Stimulated activated CD8-positive, alpha-beta memory T cell treated with anti-CD3 and anti-CD28 coated beads, Interleukin-4, amount 100 ng/mL, for 48 hours (primary cell): Measurements from ENCODE around the gene CYYR1.

ENCODE experiments used
- DNase-seq: peaks from one replicate; pipeline ENCODE4 v3.0.0-alpha.2; 2020

The CYYR1 gene

DNA sequence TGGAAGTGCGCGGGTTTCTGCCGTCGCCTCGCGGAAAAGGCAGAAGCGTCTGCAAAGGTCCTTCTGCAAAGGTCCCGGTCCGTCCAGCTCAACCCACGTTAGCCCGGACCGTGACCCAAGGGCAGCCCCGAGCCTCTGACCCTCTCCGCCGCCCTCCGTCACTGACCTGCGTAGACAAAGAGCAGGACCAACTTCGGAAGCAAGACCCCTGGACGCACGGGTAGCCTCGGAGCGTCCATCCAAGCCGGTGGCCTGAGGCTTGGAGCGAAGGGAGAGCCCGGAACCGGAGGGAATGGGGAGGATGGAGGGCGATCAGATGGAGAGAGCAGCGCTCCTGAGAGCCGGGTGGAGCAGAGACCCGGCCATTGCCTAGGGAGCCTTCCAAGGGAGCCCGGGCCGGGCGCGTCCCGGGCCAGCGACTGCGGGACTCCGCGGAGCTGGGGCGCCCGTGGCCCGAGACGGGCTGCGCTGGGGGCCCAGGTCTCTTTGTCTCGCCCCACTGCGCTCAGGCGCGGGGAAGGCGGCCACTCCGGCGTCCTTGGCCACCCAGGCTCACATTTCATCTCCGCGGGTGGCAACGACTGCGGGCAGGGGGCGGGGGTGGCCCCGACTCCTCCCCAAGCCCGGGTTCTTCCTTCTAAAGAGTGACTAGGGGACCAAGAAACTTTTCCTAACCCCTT is at the start of gene CYYR1:
TSS of gene CYYR1 (minus strand) at position 585 of the 680 bp plus-strand sequence. CDS start at position 239, 346 bp downstream.
- DNase-seq, result no peak

DNA sequence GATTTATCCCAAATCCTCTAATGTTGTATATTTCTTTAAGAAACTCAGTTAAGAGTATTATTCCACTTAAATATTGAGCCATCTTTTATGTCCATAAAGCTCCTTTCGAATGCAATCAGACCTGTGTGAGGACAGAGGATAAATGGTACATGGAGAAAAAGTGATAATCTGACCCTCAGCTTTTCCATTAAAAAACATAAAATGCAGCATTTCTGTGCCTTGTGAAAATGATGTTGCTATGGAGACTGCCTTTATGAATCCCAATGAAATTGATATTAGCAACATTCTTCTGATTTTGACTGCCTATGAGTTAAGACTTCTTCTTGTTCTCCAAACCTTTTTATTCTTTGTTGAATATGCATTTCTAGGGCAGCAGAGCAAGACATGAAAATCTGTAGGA is 44.1 kb upstream of the CYYR1 start:
- DNase-seq, result no peak

DNA sequence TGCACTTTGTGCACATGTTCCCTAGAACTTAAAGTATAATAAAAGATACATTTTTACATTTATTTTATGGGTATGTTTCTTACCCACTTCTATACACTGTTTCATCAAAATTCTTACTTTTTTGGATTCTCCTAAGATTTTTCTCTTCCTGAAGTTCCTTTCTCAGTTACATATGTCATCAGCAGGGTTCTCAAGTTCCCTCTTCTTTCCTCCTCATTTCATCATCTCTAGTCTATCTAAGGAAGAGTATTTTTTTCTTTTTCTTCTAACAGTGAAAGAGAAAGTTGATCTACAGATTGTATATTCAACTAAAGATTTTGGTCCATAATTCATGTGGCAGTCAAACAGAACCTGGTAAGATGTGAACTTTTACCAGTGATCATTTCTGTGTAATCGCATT is 41.2 kb upstream of the CYYR1 start:
- no peak for DNase-seq

- DNase-seq, result no peak
Measured at GRCh38 chr21:26599261-26599660, 26.2 kb upstream of the CYYR1 start.

GRCh38 chr21:26597981-26598380 is 24.9 kb upstream of the CYYR1 start:
- no peak for DNase-seq

DNA sequence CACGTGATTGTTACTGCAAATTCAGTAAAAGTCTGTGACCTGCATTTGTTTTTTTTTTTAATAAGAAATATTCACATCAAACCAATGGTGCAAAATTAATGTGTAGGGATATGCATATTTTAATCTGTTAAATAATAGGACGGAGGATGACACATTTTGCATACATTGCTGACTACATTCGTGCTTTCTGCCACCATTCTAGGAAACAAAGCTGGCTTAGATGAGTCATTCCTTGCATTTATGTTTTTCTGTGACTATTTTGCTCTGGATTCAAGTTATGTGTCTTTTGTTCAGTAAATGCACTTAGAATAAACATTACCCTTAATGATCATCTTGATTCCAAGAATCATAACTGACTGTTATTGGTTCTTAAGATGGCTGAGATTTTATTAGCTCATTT is 23.9 kb upstream of the CYYR1 start:
- DNase-seq, result no peak

- DNase-seq, result no peak
Measured at GRCh38 chr21:26595971-26596370, 22.9 kb upstream of the CYYR1 start.

DNA sequence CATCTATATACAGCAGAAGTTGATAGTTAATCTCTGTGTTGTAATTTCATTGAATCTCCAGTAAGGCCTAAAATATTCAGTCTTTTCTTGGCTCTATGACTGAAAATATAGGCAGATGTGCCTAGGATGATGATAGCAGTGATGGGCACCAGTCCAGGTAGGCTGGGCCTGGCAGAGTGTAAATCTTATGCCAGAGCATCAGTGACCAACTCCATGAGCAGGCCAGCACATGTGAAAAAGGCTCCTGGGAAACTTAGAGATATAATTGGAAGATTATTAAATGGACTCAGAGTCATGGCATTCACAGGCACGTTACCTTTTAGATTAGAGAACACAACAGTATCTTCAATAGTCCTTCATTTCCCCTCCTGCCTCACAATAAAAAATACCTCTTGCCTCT is 20.7 kb upstream of the CYYR1 start:
- DNase-seq, result no peak

DNA sequence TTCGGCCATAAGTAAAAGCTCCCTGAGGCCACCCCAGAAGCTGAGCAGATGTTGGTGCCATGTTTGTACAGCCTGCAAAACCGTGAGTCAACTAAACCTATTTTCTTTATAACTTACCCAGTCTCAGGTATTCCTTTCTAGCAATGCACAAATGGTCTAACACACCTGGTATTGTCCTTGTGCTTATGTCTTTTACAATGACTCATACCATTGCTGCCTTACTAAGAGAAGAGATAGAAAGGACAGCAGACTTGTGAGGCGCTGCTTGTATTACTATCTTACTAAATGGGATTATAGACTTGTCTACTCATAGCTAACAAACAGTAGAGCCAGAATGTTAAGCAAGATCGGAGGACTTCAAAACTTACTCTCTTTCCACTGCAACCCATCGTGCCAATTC is 18.5 kb upstream of the CYYR1 start:
- no peak for DNase-seq

DNA sequence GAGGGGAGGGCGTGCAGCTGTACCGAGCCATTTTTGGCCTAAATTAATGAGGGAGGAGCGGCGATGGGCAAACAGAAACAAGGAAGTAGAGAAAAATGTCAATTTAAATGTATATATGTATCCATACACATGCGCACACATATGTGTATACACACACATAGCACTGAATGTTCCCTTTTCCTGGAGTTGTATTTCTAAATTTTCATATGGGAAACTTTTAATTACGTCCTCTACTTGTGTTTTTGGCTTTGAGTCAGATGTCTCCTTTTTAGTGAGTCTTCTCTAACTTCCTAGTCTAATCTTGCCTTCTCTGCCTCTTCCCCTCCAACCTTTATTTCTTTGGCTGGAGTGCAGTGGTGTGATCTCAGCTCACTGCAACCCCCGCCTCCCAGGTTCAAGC is 15.4 kb upstream of the CYYR1 start:
- DNase-seq, result no peak

DNA sequence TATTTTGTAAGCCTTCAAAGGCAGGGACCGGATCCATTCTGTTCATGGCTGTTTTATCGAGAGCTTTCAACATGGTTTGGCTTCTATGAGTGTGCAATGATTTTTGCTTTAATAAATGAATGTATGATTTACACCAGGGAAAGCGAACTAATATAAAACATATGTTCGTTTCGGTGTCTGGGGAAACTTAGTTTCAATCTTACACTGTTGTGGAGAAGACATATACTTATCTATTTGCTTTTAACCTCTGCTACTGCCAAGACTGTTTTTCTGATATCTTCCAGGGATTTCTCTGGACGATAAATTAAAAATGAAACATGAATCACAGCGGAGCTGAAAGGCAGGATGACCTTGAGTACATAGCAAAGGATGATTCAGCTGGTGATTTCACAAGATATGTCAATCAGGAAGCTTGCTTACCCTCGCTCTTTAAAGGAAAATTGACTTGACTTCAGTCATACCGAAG is 14.7 kb upstream of the CYYR1 start:
- DNase-seq, result no peak

DNA sequence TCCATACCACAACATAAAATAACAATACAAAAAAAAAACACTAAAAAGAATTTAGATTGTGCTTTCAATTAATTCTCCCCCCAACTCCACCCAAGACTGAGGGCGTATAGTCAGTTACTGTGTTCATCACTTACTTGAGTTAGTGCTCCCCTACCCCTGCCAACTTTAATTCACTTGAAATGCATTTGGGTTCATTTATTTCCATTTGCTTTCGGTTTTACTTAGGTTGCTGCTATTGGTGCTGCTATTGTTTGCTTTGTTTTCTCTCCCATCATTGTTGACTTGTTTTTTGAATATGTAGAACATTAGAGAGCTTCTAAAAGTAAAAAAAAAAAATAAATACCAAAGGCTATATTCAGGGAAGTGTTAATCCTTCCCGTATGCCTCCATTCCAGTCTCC is 10.7 kb upstream of the CYYR1 start:
- no peak for DNase-seq

DNA sequence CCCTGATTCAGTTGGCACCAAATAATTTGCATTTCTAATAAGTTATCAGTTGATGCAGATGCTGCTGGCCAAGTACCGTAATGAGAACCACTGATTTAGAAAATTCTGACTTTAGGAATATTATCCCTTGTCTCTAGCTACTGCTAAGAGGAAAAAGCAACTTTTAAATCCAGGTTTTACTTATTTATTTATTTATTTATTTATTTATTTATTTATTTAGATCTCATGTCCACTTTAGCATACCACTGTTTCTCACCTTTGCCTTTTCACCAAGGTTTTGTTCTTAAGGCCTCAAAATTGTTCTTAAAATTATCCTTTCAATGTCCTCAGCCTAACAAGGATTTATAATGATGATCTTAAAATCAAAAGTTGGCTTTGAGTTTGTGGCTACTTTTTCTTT is 8.7 kb upstream of the CYYR1 start:
- no peak for DNase-seq

DNA sequence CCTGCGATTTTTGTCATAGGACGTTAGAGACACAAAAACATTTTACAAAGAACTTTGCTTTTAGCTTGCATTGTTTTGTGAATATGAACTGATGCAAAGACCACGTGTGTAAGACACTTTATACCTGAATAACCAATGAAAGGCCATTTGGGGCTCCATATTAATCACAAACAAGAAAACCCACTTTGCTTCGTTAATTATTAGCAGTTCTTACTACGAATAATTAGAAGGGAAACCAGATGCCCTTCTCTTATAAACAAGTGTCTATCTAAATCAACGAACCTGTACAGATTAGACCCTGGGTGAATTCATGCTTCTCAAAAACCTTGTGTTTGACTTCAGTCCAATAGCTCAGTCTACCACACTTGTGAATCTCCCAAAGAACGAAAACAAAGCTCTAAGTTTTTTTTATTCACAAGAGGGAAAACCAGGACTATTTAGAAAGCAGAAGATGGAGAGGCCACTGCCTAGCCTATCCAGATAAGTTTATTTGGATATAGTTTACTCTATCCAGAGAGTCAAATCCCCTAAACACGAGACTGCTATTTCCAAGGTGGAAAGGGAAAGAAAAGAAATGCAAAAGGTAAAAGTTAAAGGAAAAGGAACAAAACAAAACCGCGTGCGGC is 897 bp downstream of the CYYR1 start:
- DNase-seq, result no peak

DNA sequence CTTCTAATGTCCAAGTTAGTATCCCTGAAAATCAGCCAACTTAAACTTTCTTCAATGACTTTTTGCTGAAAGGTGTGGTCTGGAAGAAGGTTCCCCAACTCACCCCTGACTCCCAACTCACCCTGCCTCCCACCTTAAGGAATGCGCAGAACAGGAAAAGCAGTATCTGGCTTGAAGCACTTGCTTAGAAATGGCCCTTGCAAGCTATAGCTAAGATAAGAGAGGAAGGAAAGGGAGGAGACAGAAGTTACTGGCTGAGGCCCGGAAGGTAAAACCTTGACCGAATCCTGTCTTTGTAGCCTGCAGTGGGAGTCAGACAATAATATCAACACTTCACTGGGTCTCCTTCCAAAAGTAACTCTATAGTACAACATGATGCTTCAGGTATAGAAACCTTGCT is 2.9 kb downstream of the CYYR1 start:
- DNase-seq, result no peak

- DNase-seq, result no peak
Measured at GRCh38 chr21:26565546-26565945, 7.5 kb downstream of the CYYR1 start.

DNA sequence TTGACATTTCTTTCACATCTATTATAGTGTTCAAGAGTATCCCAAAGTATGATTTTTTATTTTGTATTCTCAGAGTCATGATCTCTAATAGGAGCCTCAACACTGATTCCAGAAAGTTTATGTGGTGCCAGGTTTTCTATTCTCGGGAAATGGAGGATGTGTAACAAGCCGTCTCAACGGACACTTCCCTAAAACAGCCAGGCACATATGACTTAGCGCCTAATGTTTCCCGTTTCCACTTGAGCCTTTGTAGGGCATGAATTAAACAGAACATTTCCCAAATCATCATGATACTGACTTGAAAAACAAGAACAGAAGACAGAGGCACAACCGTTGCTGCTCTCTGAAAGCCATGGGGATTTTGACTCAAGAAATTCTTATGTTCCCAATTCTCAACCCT is 8.0 kb downstream of the CYYR1 start:
- no peak for DNase-seq

DNA sequence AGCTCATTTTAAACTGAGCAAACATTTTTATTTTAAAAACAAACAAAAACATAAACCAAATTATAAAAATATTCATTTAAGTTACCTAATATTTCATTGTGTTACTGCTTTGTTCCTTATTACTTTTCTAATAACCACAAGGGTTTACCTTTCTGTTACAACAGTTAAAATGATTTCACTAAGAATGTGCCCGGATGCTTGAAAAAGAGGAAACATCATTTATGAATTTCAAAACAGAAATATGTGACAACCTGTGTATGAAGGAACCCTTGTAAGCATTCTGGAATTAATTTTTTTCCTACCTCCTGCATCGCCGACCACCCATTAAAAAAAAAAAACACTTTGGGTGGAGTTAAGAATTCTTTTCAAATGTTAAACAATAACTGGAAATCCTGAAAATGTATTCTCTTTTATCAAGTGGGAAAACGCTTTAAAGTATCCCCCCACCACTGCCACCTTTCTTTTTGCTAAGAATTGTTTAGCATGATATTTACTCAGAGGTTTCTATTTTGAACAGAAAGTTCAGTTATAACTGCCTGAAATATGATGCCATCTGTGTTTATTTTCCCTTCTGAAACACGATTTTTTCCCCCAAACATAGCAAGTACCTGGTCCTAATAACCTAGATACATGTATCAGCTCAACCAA is 9.1 kb downstream of the CYYR1 start:
- no peak for DNase-seq

GRCh38 chr21:26560612-26561011 is 12.5 kb downstream of the CYYR1 start:
- DNase-seq, result no peak

DNA sequence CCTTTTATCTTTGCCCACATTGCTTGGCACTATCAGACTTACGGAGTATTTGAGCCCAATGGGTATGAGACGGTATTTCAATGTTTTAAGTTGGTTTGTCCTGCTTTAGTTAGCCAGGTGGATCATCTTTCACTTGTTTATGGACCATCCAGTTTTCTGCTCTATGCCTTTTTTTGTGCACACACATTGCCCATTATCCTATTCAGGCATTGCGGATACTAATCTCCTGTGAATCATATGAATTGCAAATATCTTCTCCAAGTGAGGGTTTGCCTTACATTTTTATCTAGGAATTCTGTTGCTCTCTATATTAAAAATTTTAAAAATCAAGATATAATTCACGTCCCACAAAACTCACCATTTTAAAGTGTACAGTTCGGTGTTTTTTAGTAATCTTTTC is 14.0 kb downstream of the CYYR1 start:
- DNase-seq, result no peak

DNA sequence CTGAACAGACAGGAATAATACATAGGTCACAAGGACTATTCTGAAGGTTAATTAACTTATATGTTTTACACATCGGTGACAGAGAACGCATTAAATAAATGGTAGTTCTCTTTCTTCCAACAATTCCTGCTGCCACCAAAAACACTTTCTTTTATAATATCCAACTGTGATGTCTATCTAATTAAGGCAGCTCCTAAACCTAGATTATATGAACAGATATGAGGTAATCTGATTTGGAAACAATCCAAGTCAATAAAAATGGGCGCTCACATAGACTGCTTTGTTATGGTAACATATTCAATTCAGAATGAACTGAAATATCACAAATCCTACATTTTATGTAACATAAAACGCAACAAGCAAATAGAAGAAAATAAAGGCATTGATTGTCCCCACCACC is 16.0 kb downstream of the CYYR1 start:
- no peak for DNase-seq

- DNase-seq, result no peak
Measured at GRCh38 chr21:26555540-26556146, 17.4 kb downstream of the CYYR1 start.

GRCh38 chr21:26554365-26554764 is 18.7 kb downstream of the CYYR1 start:
- no peak for DNase-seq

DNA sequence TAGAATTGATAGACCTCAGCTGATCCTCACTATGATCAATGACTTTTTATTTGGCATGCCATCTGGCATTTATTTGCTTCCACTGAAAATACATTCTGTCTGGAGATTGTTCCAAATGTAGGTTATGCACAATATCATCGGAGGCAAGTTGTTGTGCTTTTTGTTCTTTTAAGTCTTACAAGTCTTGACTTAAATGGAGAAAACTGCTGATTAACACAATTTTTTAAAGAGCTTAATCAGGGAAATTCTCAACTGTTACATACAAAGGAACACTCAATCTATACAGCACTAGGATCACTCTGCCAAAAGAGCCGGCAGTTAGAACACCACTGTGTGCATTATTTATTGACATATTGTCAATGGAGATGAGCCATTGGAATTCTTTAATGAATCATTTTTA is 19.2 kb downstream of the CYYR1 start:
- DNase-seq, result no peak
